ENCODE results near the gene CTLA4. TPM values are rescaled to one million over a fixed set of nuclear protein-coding genes. Genes with fewer than 3 reads are reported as not detected.

CTLA4 gene
- total RNA-seq, 1 experiment from 2014 or later, result not detected

- Histone ChIP-seq H3F3A (ENCODE audit: low read length, unreplicated experiment) (no peaks in the 10 kb centered on the region), H3K27ac (ENCODE audit: low read length) (no peak overlapping the region), H4K20me1 (ENCODE audit: low read length) (no peaks in the 10 kb centered on the region), H3K9me2 (replicated peaks; ENCODE audit: low read length) (no peaks in the 10 kb centered on the region), H3K27me3 (ENCODE audit: low read length) (no peaks in the 10 kb centered on the region), H2AFZ (ENCODE audit: low read length) (no peak overlapping the region), H3K36me3 (ENCODE audit: low read depth, low read length) (no peaks in the 10 kb centered on the region), H3K79me2 (ENCODE audit: low read length) (no peaks in the 10 kb centered on the region), H3K4me1 (ENCODE audit: insufficient read depth, low read length) (no peaks in the 10 kb centered on the region), H3K4me3 (ENCODE audit: low read length) (no peak overlapping the region), H3K9me3 (ENCODE audit: low read length) (no peaks in the 10 kb centered on the region), H3K4me2 (ENCODE audit: low read length) (no peak overlapping the region), H3K9ac (ENCODE audit: low read length) (no peak overlapping the region)
- intact Hi-C loops (cut with micrococcal nuclease), result no loop called here
- no peak for DNase-seq
- TF ChIP-seq EZH2phosphoT487 (IDR thresholded peaks at IDR 0.05; ENCODE audit: borderline replicate concordance, low read length) (no peak), CTCF (conservative IDR thresholded peaks at IDR 0.05; ENCODE audit: low read depth, low read length) (no peak), EZH2 (IDR thresholded peaks at IDR 0.05; ENCODE audit: low read length, unreplicated experiment) (no peak)
- no peak for ATAC-seq
- BruUV-seq (replicated peaks), result no TSS peak
- ChIA-PET CTCF (no interaction called here), POLR2A (ENCODE audit: unreplicated experiment) (interaction anchor here (0.7 kb wide), 1 partner anchor 363 kb away, joined by 4 read pairs; no protein-coding TSS in a partner anchor)
Observed at GRCh38 chr2:203893840-203894239, 26.3 kb downstream of the CTLA4 start.

- H3K36me3 ChIP-seq (ENCODE audit: low read depth, low read length), result no peaks in the 10 kb centered on the region
- intact Hi-C loops (cut with micrococcal nuclease), result no loop called here
- no peaks in the 10 kb centered on the region for H4K20me1 ChIP-seq (ENCODE audit: low read length)
- no peak for TF ChIP-seq EZH2 (IDR thresholded peaks at IDR 0.05; ENCODE audit: low read length, unreplicated experiment)
- TF ChIP-seq EZH2phosphoT487 (IDR thresholded peaks at IDR 0.05; ENCODE audit: borderline replicate concordance, low read length), result no peak
- TF ChIP-seq CTCF (conservative IDR thresholded peaks at IDR 0.05; ENCODE audit: low read depth, low read length), result no peak
- ATAC-seq (no peak), DNase-seq (no peak)
- no TSS peak for BruUV-seq (replicated peaks)
- H3K9me3 ChIP-seq (ENCODE audit: low read length), result no peaks in the 10 kb centered on the region
- H2AFZ ChIP-seq (ENCODE audit: low read length), result no peak overlapping the region
- no peaks in the 10 kb centered on the region for H3K9me2 ChIP-seq (replicated peaks; ENCODE audit: low read length)
- no peak overlapping the region for H3K27ac ChIP-seq (ENCODE audit: low read length)
- no peak overlapping the region for H3K9ac ChIP-seq (ENCODE audit: low read length)
- POLR2A ChIA-PET (ENCODE audit: unreplicated experiment), result interaction anchor here (0.7 kb wide), 1 partner anchor 363 kb away, joined by 4 read pairs; no protein-coding TSS in a partner anchor
- H3F3A ChIP-seq (ENCODE audit: low read length, unreplicated experiment), result no peaks in the 10 kb centered on the region
- H3K27me3 ChIP-seq (ENCODE audit: low read length), result no peaks in the 10 kb centered on the region
- CTCF ChIA-PET, result no interaction called here
- H3K4me2 ChIP-seq (ENCODE audit: low read length), result no peak overlapping the region
- H3K4me3 ChIP-seq (ENCODE audit: low read length), result no peak overlapping the region
- no peaks in the 10 kb centered on the region for H3K79me2 ChIP-seq (ENCODE audit: low read length)
- H3K4me1 ChIP-seq (ENCODE audit: insufficient read depth, low read length), result no peaks in the 10 kb centered on the region
Observed at GRCh38 chr2:203894262-203894661, 26.7 kb downstream of the CTLA4 start.

GRCh38 chr2:203897544-203897943, 30.0 kb downstream of the CTLA4 start:
- Histone ChIP-seq H4K20me1 (ENCODE audit: low read length) (no peaks in the 10 kb centered on the region), H3K9me3 (ENCODE audit: low read length) (peaks cover 7% of the 10 kb centered on the region), H3K36me3 (ENCODE audit: low read depth, low read length) (no peaks in the 10 kb centered on the region), H3F3A (ENCODE audit: low read length, unreplicated experiment) (no peaks in the 10 kb centered on the region), H3K4me3 (ENCODE audit: low read length) (no peak overlapping the region), H3K9ac (ENCODE audit: low read length) (no peak overlapping the region), H3K9me2 (replicated peaks; ENCODE audit: low read length) (no peaks in the 10 kb centered on the region), H3K27me3 (ENCODE audit: low read length) (peaks cover 5% of the 10 kb centered on the region; the same call in 1 of the 2 replicates), H2AFZ (ENCODE audit: low read length) (no peak overlapping the region), H3K4me2 (ENCODE audit: low read length) (no peak overlapping the region), H3K79me2 (ENCODE audit: low read length) (no peaks in the 10 kb centered on the region), H3K4me1 (ENCODE audit: insufficient read depth, low read length) (peaks cover 5% of the 10 kb centered on the region; the same call in 1 of the 2 replicates), H3K27ac (ENCODE audit: low read length) (no peak overlapping the region)
- intact Hi-C loops (cut with micrococcal nuclease), result no loop called here
- POLR2A ChIA-PET (ENCODE audit: unreplicated experiment), result no interaction called here
- ATAC-seq (no peak), DNase-seq (no peak)
- CTCF ChIA-PET, result interaction anchor here (0.6 kb wide), 1 partner anchor 248 kb away, joined by 5 read pairs; no protein-coding TSS in a partner anchor
- TF ChIP-seq EZH2 (IDR thresholded peaks at IDR 0.05; ENCODE audit: low read length, unreplicated experiment) (no peak), EZH2phosphoT487 (IDR thresholded peaks at IDR 0.05; ENCODE audit: borderline replicate concordance, low read length) (no peak), CTCF (conservative IDR thresholded peaks at IDR 0.05; ENCODE audit: low read depth, low read length) (no peak)
- BruUV-seq (replicated peaks), result no TSS peak
